Effector memory CD4-positive, alpha-beta T cell (primary cell): ENCODE data around the gene SUMF1.
A peak's percentile ranks its signal among the peaks of the same experiment; 100 is the strongest.

Experiments
- DNase-seq, 3 donors: peaks; one replicate each; pipeline ENCODE4 v3.0.0-alpha.2; 2020
- H3K27ac ChIP-seq: 2 replicates; pipeline ENCODE4 v1.7.0; 2013; ENCODE audit warnings: mild to moderate bottlenecking, low read length, moderate library complexity; ENCODE audit not compliant: insufficient read depth, poor library complexity, severe bottlenecking
- H3K27me3 ChIP-seq: replicated peaks from 2 replicates; pipeline ENCODE4 v1.7.0; 2013; ENCODE audit warnings: mild to moderate bottlenecking, low read length; ENCODE audit not compliant: insufficient read depth, control insufficient read depth, poor library complexity, severe bottlenecking
- H3K36me3 ChIP-seq: 2 replicates; pipeline ENCODE4 v1.7.0; 2013; ENCODE audit warnings: mild to moderate bottlenecking, low read length, moderate library complexity; ENCODE audit not compliant: control insufficient read depth, insufficient read depth
- H3K4me1 ChIP-seq: 2 replicates; pipeline ENCODE4 v1.7.0; 2013; ENCODE audit warnings: low read length, mild to moderate bottlenecking; ENCODE audit not compliant: control insufficient read depth, insufficient read depth, poor library complexity, severe bottlenecking
- H3K4me3 ChIP-seq: 2 replicates; pipeline ENCODE4 v1.7.0; 2013; ENCODE audit warnings: low read length, low read depth, mild to moderate bottlenecking; ENCODE audit not compliant: insufficient read depth, poor library complexity, severe bottlenecking
- H3K9me3 ChIP-seq: 2 replicates; pipeline ENCODE4 v1.7.0; 2013; ENCODE audit warnings: mild to moderate bottlenecking, low read length, moderate library complexity; ENCODE audit not compliant: control insufficient read depth
- total RNA-seq, 3 donors: gene quantifications; one replicate each; lab custom pipeline; 2026; lab: John Stamatoyannopoulos, UW

Gene SUMF1
- total RNA-seq = 17.3 to 22.3 (median 19.6) reads per million in 3 donors

DNA sequence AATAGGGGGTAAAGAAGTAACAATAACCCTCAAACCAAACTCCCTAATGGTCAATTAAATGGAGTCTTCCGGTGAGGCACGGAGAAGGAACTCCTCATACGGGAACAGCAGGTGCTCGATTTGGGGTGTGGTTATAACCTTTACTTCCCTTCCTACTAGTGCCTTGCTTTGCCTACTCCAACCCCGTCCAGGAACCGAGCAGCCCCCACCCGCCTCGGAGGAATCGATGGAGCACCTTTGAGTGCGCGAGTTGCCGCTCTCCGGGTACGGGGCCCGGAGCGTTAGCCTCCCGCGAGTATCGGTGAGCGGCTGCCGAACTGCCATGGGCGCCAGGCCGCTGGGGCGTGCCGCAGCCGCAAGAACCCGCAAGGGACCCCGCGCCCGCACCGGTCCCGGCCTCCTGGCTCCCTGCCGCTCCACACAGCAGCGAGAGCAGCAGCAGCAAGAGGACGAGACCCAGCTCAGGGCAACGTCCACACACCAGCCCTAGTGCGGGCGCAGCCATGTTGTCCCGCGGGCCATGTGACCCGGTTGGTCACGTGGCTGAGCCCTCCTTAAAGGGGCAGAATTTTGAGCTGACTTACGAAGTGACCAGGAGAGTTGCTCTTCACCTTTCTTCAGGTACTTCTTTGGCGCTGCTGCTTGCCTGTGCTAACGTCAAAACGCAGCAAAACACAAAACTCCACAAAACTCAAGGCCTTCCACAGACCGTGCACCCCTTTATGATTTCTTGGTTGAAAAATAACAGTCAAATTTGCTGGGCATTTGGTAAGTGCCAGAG lies at the start of gene SUMF1:
Gene SUMF1 (minus strand): TSS at position 529 of the 781 bp plus-strand sequence. CDS start 24 bp downstream, at position 505.
- Histone ChIP-seq H3K27ac (peak within 1 kb of the TSS; percentile 68), H3K4me1 (peaks cover 5% of the 10 kb centered on the region), H3K36me3 (no peaks in the 10 kb centered on the region), H3K27me3 (no peaks in the 10 kb centered on the region), H3K9me3 (no peaks in the 10 kb centered on the region), H3K4me3 (peak within 1 kb of the TSS; percentile 92)
- DNase-seq = peak; percentile 55 to 67 (median 60)

DNA sequence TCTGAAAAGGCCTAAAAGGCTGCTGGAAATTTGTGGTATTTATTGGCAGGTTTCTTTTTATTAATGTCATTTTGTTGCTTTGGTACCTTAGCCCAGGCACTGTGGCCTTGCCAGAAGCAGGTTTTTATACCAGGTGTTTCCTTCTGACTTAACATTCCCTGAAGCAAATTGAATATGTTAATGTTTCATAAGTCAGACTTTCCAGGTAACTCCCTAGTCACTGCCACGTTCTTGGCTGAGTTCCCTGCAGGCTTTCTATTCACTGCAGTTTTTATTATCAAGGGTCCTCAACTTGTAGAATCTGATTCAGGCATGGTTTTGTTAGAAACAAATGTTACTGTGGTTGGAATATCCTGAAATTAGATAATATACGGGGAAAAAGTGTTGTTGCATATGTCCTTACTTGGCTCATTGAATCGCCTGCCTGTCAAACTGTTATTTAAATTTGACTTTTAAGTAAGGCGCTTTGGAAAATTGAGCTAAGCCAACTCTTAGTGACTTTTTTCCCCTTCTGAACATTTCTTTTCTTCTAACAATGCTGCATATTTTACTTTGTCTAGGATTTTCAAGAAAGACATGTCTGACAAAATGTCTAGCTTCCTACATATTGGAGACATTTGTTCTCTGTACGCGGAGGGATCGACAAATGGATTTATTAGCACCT lies 49.0 kb upstream of the SUMF1 start:
- DNase-seq = no peak
- Histone ChIP-seq H3K9me3 (no peaks in the 10 kb centered on the region), H3K36me3 (no peaks in the 10 kb centered on the region), H3K27me3 (no peaks in the 10 kb centered on the region), H3K4me1 (peaks cover 14% of the 10 kb centered on the region), H3K27ac (no peak overlapping the region), H3K4me3 (no peak overlapping the region)

GRCh38 chr3:4514916-4515315 lies 47.8 kb upstream of the SUMF1 start:
- no peak overlapping the region for H3K4me3 ChIP-seq
- H3K36me3 ChIP-seq = no peaks in the 10 kb centered on the region
- H3K9me3 ChIP-seq = no peaks in the 10 kb centered on the region
- DNase-seq = no peak
- H3K27me3 ChIP-seq = no peaks in the 10 kb centered on the region
- no peak overlapping the region for H3K27ac ChIP-seq
- peaks cover 14% of the 10 kb centered on the region for H3K4me1 ChIP-seq

DNA sequence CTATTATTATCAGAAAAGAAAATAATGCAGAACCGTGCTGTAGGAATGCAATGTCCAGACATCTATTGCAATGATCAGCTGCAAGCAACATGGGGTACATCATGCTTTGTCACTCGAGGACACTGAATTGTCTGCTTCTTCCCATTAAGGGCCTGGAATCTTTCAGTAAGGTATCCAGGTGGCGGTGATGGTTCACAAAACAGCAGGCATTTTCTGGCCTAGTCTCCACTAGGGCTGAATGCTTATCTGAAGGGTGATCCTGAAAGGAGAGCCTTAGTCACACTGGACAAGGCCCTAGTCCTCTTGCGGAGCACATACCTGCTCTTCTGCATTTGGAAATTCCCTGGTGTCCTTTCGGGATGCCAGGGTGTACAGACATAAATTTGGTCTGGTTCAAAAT lies 47.3 kb upstream of the SUMF1 start:
- Histone ChIP-seq H3K4me3 (no peak overlapping the region), H3K4me1 (peaks cover 14% of the 10 kb centered on the region), H3K36me3 (no peaks in the 10 kb centered on the region), H3K27ac (no peak overlapping the region), H3K9me3 (no peaks in the 10 kb centered on the region), H3K27me3 (no peaks in the 10 kb centered on the region)
- no peak for DNase-seq

DNA sequence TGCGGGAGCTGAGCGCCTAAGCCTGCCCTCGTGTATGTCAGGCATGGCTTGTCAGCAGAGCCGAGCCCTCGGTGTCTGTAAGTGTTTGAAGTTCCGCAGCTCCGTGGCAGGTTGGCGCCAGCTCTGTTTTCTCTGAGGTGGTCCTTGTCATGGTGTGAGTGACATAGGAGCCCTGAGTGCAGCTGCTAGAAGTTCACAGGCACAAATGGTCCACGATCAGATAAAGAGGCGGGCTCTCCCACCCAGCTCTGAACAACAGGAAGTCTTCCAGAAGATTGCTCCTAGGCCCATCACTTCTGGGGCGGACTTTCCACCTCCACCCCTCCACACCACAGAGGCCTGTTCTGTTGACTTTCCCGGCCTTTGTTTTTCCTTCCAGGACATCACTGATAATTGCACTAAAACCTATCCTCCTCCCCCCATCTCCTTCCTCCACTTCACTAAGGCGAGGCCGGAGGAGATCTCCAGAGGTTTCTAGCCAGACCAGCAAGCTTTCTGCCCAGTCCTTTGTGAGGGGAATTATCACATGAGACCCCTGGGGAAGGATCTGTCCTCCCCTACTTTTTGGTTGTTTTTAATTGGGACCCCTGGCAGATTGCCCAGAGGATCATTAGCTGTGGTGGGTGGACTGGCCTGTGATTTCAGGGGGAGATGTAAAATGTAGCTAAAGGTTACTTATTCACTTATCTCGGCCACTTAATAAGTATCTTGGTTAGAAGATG lies 46.0 kb upstream of the SUMF1 start:
- Histone ChIP-seq H3K4me1 (peaks cover 4% of the 10 kb centered on the region), H3K9me3 (no peaks in the 10 kb centered on the region), H3K27ac (no peak overlapping the region), H3K36me3 (no peaks in the 10 kb centered on the region), H3K27me3 (no peaks in the 10 kb centered on the region), H3K4me3 (no peak overlapping the region)
- no peak for DNase-seq

GRCh38 chr3:4511491-4512262 lies 44.6 kb upstream of the SUMF1 start:
- Histone ChIP-seq H3K36me3 (no peaks in the 10 kb centered on the region), H3K27ac (no peak overlapping the region), H3K27me3 (no peaks in the 10 kb centered on the region), H3K9me3 (no peaks in the 10 kb centered on the region), H3K4me1 (no peaks in the 10 kb centered on the region), H3K4me3 (no peak overlapping the region)
- DNase-seq = no peak

DNA sequence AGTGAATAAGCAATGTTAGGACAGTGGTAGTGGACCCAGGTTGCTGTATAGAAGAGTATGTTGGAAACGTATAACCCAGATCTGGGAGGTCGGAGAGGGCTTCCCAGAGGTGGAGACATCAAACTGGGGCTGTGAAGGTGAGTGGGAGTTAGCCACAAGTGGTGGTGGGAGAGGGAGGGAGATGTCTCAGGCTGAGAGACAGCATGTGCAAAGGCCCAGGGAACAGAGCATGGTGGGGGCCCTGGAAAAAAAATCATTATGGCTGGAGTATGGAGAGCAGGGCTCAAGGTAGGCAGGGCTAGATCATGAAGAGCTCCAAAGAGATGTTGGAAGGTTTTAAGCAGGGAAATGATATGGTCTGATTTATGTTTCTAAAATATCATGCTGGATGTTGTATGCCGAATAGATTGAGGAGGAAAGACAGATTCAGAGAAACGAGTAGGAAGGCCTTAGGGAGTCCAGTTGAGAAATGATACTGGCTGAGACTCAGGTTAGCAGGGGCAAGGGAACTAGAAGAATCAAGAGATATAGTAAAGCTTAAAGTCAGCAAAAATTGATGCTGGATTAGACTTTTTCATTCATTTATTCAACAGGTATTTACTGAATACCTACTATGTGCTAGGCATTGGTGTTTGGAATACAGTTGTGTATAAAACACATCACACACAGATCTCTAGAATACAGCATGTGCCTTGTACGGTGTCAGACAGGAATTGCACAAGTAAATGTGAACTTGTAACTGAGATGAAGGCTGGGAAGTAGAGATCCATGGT lies 43.1 kb upstream of the SUMF1 start:
- Histone ChIP-seq H3K4me1 (no peaks in the 10 kb centered on the region), H3K9me3 (no peaks in the 10 kb centered on the region), H3K27ac (no peak overlapping the region), H3K4me3 (no peak overlapping the region), H3K27me3 (no peaks in the 10 kb centered on the region), H3K36me3 (no peaks in the 10 kb centered on the region)
- DNase-seq = no peak

DNA sequence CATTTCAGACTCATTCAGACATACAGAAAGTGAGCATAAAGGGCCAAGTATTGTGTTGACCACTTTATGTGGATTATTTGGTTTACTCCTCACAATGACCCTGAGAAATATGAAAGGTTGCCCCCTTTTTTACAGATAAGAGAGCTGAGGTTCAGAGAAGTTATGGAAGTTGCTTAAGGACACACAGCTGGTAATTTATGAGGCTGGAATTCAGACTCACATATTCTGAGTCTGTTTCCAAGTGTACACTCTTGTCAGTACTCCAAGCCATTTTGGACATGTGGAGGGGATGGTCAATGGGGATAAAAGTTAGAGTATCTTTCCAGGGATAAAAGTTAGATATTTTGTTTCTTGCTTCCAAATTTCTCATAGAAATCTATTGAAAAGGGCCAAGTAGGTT lies 42.0 kb upstream of the SUMF1 start:
- no peak overlapping the region for H3K4me3 ChIP-seq
- no peaks in the 10 kb centered on the region for H3K4me1 ChIP-seq
- no peaks in the 10 kb centered on the region for H3K36me3 ChIP-seq
- H3K27ac ChIP-seq = no peak overlapping the region
- H3K9me3 ChIP-seq = no peaks in the 10 kb centered on the region
- no peaks in the 10 kb centered on the region for H3K27me3 ChIP-seq
- no peak for DNase-seq
